ENCODE data around the gene NEBL.

GRCh38 chr10:20811131-20811530 lies 86.0 kb downstream of the NEBL start:
- no peak for TF ChIP-seq CTCF (IDR thresholded peaks at IDR 0.05)
- TF ChIP-seq POLR2A (IDR thresholded peaks at IDR 0.05), result no peak
